Fibroblast of the aortic adventitia (primary cell): ENCODE results near the gene SYCE1. TPM values are rescaled to one million over a fixed set of nuclear protein-coding genes. Genes with fewer than 3 reads are reported as not detected.
A peak's percentile ranks its signal among the peaks of the same experiment; 100 is the strongest.
"Not testable (repeated sequence)": the region's sequence is repeated elsewhere in the genome, so short reads cannot be mapped to it uniquely, and the experiment has no call there.

ENCODE experiments used
- DNase-seq: peaks from one replicate; pipeline ENCODE4 v3.0.0-alpha.2; 2010; ENCODE audit warnings: low read depth
- H3K4me3 ChIP-seq: 2 replicates; pipeline ENCODE4 v1.5.1; 2011; ENCODE audit warnings: low read depth, mild to moderate bottlenecking, control low read depth, low read length, moderate library complexity
- CTCF ChIP-seq: IDR thresholded peaks from 2 replicates; pipeline ENCODE4 v1.5.1; 2011; ENCODE audit warnings: mild to moderate bottlenecking, low read length, control low read depth, inconsistent platforms; ENCODE audit not compliant: insufficient read depth
- total RNA-seq: library from RNA; depleted of rRNA; stranded (reverse); fragments of >200 nt; gene quantifications from 2 replicates; pipeline ENCODE4 v1.2.3, GENCODE V29; 2012; ENCODE audit warnings: low replicate concordance

The SYCE1 gene
- total RNA-seq, 1 donor = 0.09 TPM

GRCh38 chr10:133525444-133525843 is 39.9 kb downstream of the SYCE1 start:
- no peak overlapping the region for H3K4me3 ChIP-seq
- DNase-seq = no peak
- no peak for TF ChIP-seq CTCF

DNA sequence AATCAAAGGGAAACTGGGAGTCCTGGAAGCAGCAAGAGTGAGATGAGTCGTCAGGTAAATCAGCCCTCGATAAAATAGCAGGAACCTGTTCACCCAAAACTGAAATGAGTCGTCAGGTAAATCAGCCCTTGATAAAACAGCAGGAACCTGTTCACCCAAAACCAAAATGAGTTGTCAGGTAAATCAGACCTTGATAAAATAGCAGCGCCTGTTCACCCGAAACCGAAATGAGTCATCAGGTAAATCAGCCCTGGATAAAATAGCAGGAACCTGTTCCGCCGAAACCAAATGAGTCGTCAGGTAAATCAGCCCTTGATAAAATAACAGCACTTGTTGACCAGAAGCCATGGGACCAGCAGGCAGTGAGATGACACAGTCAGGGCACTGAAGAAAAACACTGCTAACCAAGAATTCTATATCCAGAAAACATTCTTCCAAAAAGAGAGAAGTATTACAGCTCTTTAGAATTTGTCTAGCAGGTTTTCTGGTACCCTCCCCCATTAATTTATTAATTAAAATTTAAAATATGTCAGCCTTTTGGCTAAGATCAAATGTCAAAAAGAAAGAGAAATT is 41.7 kb downstream of the SYCE1 start:
- H3K4me3 ChIP-seq = no peak overlapping the region
- DNase-seq = no peak
- TF ChIP-seq CTCF = no peak

GRCh38 chr10:133520193-133520738 is 45.1 kb downstream of the SYCE1 start:
- H3K4me3 ChIP-seq = peak overlapping the region; percentile 59
- peak; percentile 76 for TF ChIP-seq CTCF
- peak; percentile 41 for DNase-seq

DNA sequence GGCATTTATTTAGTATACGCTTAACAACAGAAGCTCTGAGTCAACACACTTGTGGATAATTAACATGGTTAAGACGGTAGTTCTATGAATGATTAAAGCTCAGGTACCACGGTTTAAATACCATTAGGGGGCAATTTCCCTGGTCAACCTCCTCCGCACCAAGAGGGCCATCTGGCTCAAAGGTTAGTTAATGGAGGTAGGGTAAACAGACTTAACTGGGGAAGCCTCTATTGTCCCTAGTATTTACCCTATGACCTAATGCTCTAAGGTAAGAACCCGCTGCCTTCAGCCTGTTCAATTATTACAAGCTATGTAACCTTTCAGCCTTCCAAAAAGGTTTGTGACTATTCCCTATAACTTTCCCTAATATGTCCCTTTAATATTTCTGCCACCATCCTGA is 46.9 kb downstream of the SYCE1 start:
- not testable (repeated sequence) for DNase-seq, H3K4me3 ChIP-seq

- no peak overlapping the region for H3K4me3 ChIP-seq
- no peak for DNase-seq
- TF ChIP-seq CTCF = no peak
These were observed 49.3 kb downstream of the SYCE1 start for GRCh38 chr10:133516057-133516456.

- H3K4me3 ChIP-seq = no peak overlapping the region
- no peak for TF ChIP-seq CTCF
- DNase-seq = no peak
These were observed 49.9 kb downstream of the SYCE1 start for GRCh38 chr10:133515471-133515870.

DNA sequence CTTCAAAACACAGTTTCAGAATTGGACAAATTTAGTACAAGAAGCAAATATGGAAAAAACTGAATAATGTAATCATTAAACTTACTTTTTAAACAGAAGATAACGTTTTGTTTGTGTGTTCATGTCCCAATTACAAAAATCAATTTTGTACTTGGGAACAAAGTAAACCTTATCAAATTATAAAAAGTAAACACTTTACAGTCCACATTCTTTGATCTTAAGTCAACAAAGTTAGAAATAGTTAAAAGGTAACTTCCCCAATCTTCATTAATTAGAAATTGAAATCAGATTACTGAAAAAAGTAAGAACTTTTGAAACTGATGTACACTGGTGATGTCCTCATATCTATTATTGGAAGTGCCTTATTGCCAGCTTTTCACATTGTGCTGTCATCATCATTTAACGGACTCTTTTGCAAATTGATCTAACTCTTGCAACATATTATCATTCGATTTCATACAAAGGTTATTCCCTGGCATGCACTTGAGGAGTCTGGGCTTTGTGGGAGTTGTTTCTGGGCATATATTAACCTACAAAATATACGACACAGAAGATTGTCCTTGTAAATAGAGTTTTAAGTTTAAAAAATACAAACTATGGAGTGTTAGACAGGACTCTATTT is 53.4 kb downstream of the SYCE1 start:
- DNase-seq = no peak
- no peak overlapping the region for H3K4me3 ChIP-seq
- no peak for TF ChIP-seq CTCF
